Heart left ventricle (tissue), 13 donors: Measurements from ENCODE around the gene MPPED1.

ENCODE experiments used
- CTCF ChIP-seq, 12 donors: fragments of 200-600 bp; sonication (generic) in 4 of 12; IDR thresholded peaks; one replicate each; pipeline versions ENCODE4 v1.5.0 to v1.8.0; 2018 to 2022; ENCODE audit warnings: antibody characterized with exemption in 12 of 12, mild to moderate bottlenecking in 5 of 12
- POLR2A ChIP-seq, 2 donors: fragments of 450-650 bp; IDR thresholded peaks; one replicate each; pipeline ENCODE4 v1.6.1; 2017; ENCODE audit warnings: antibody characterized with exemption in 2 of 2, mild to moderate bottlenecking in 2 of 2, moderate library complexity in 2 of 2
- donor health status: ischemic (EF 13 %, LVEDD 7.1; RV severe dilation, severe dysfunction).
- donor health status: DM: no; HTN: yes; CAD: no.
- donor health status: DM: no; HTN: no; CAD: no.
- donor health status: ischemic (EF 25% LVEDD 6.9; RV normal size, moderate dysfunction).
- donor health status: ischemic (EF 25% LVEDD 5.7; RV mildly dilated, moderate dysfunction).
- donor health status: ischemic (EF 35%, LVEDD 5.7; RV mildly dilated, moderate dysfunction).
- donor health status: nonischemic (EF 11% LVEDD 7.7; RV severe dilation, severe dysfunction).
- donor health status: DM: yes; HTN: yes; CAD: no.
- donor health status: PGD.
- donor health status: ischemic (EF 29% LVEDD 5.4; RV normal size, mild dysfunction).
- donor health status: nonischemic (EF 23%, LVEDD 6.1; RV moderate dilation, normal function).

- no peak for TF ChIP-seq CTCF (IDR thresholded peaks at IDR 0.05)
- no peak for TF ChIP-seq POLR2A (IDR thresholded peaks at IDR 0.05)
Observed at GRCh38 chr22:43370036-43370435, 41.8 kb upstream of the MPPED1 start.
